Body of pancreas (tissue), 4 donors: Measurements from ENCODE around the gene RXFP4. TPM values are rescaled to one million over a fixed set of nuclear protein-coding genes. Genes with fewer than 3 reads are reported as not detected.
A peak's percentile ranks its signal among the peaks of the same experiment; 100 is the strongest.

Experiments used
- ATAC-seq: fragments of 150-250 bp; one replicate; pipeline ENCODE4 v1.9.1; 2016
- DNase-seq, 4 donors: peaks; one replicate each; pipeline ENCODE4 v3.0.0-alpha.2; 2019
- H3K27ac ChIP-seq, 4 donors: fragments of 200-600 bp; sonication (generic); 1 replicate in 3 of 4; 2 replicates in 1 of 4; pipeline versions ENCODE4 v1.5.1 to v1.6.1; 2016 to 2019; ENCODE audit warnings: mild to moderate bottlenecking in 1 of 4, mixed read lengths in 1 of 4, moderate library complexity in 1 of 4
- H3K27me3 ChIP-seq, 2 donors: fragments of 200-600 bp; sonication (generic); one replicate each; pipeline ENCODE4 v1.6.0; 2016; ENCODE audit warnings: mild to moderate bottlenecking in 1 of 2
- H3K36me3 ChIP-seq, 2 donors: fragments of 200-600 bp; sonication (generic); replicated peaks in 1 of 2; 2 replicates each; pipeline ENCODE4 v1.5.1; 2016; ENCODE audit warnings: low read depth in 2 of 2; ENCODE audit not compliant: insufficient read depth in 1 of 2
- H3K4me1 ChIP-seq: fragments of 200-600 bp; sonication (generic); one replicate; pipeline ENCODE4 v1.6.0; 2016
- H3K4me3 ChIP-seq, 2 donors: fragments of 200-600 bp; sonication (generic); 1 replicate in 1 of 2; 2 replicates in 1 of 2; pipeline ENCODE4 v1.5.1; 2016 to 2019
- H3K9me3 ChIP-seq, 3 donors: fragments of 200-600 bp; sonication (generic); 1 replicate in 2 of 3; 2 replicates in 1 of 3; pipeline ENCODE4 v1.5.1; 2016
- CTCF ChIP-seq, 7 experiments: fragments of 450-650 bp in 4 of 7; fragments of 200-600 bp in 3 of 7; sonication (generic) in 3 of 7; IDR thresholded peaks; one replicate each; pipeline ENCODE4 v1.5.1; 2016 to 2019; ENCODE audit warnings: antibody characterized with exemption in 7 of 7
- POLR2A ChIP-seq, 3 donors: fragments of 450-650 bp; IDR thresholded peaks; one replicate each; pipeline ENCODE4 v1.6.1; 2016; ENCODE audit warnings: antibody characterized with exemption in 3 of 3, mild to moderate bottlenecking in 2 of 3
- WGBS, 2 donors: methylation state at CpG; one replicate each; pipeline ENCODE4 v1.1.5; 2017; 5-methylcytosine and 5-hydroxymethylcytosine counted together
- intact Hi-C: fragments of 100-400 bp; cut with DNase I; formaldehyde crosslinking; loops from one replicate; pipeline ENCODE4 v1.15.1; 2023
- total RNA-seq, 2 donors: library from RNA; depleted of rRNA; stranded (reverse); fragments of >200 nt; gene quantifications; one replicate each; pipeline ENCODE4 v1.1.0, GENCODE V29; 2016

RXFP4 gene
- total RNA-seq, 2 donors from 2014 or later: 0.26 TPM; not detected in 1

- TF ChIP-seq POLR2A (IDR thresholded peaks at IDR 0.05) (no peak), CTCF (IDR thresholded peaks at IDR 0.05) (no peak)
- ATAC-seq (no peak), DNase-seq (no peak)
- H3K9me3 ChIP-seq: no peaks in the 10 kb centered on the region
- peak overlapping the region; percentile 81 to 88 (median 86) for H3K27ac ChIP-seq
- H3K4me1 ChIP-seq: peaks cover 47% of the 10 kb centered on the region
- peak overlapping the region; percentile 53 to 83 for H3K4me3 ChIP-seq
- H3K27me3 ChIP-seq: no peaks in the 10 kb centered on the region
- WGBS, 2 donors: 3% methylated on average over 10 of the region's 10 CpGs
- intact Hi-C loops: no loop called here
- H3K36me3 ChIP-seq: peaks cover 0 to 7% of the 10 kb centered on the region in 2 donors
Observed at GRCh38 chr1:155933591-155934096, 7.8 kb upstream of the RXFP4 start.

- no peaks in the 10 kb centered on the region for H3K27me3 ChIP-seq
- peaks cover 49% of the 10 kb centered on the region for H3K4me1 ChIP-seq
- peak; percentile 95 to 99 (median 99) for TF ChIP-seq POLR2A (IDR thresholded peaks at IDR 0.05)
- TF ChIP-seq CTCF (IDR thresholded peaks at IDR 0.05): peak in 4 of 7 experiments; percentile 18 to 31 (median 26)
- ATAC-seq (peak; percentile 99), DNase-seq (peak; percentile 96 to 98 (median 96))
- H3K4me3 ChIP-seq: peak within 1 kb of the TSS; percentile 53 to 83
- intact Hi-C loops: no loop called here
- no peaks in the 10 kb centered on the region for H3K9me3 ChIP-seq
- H3K36me3 ChIP-seq: peaks cover 0 to 3% of the 10 kb centered on the region in 2 donors
- peak within 1 kb of the TSS; percentile 81 to 88 (median 86) for H3K27ac ChIP-seq
- 0 to 1% methylated on average over 38 to 50 of the region's 50 CpGs for WGBS, 2 donors
Observed at GRCh38 chr1:155934097-155934935, 7.1 kb upstream of the RXFP4 start, which contains the start of gene KHDC4. Gene KHDC4, minus strand, starts transcription at chr1:155934413. Its CDS starts 40 bp downstream, at chr1:155934373.

DNA sequence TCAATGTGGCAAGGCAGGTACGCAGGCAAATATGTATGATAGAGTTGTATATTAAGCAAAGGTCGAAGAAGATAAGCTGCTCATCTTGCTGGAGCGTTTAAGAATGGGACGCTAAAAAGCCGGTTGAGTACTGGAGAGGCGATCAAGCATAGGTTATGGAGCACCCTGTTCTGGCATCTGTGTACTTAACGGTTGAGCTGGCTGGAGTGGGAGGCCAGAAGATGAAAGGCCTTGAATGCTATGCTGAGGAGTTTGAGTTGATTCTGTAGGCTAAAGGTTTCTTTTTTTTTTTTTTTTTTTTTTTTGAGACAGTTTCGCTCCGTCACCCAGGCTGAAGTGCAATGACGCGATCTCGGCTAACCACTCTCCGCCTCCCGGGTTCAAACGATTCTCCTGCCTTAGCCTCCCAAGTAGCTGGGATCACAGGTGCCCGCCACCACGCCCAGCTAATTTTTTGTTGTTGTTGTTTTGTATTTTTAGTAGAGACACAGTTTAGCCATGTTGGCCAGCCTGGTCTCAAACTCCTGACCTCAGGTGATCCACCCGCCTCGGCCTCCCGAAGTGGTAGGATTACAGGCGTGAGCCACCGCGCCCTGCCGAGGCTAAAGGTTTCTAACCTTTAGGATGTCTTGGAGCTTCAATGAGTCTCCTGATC, 6.4 kb upstream of the RXFP4 start:
- no peak for DNase-seq
- peaks cover 49% of the 10 kb centered on the region for H3K4me1 ChIP-seq

GRCh38 chr1:155938220-155938627, 3.2 kb upstream of the RXFP4 start:
- no peaks in the 10 kb centered on the region for H3K27me3 ChIP-seq
- TF ChIP-seq POLR2A (IDR thresholded peaks at IDR 0.05): no peak
- peak; percentile 12 to 77 (median 63) for TF ChIP-seq CTCF (IDR thresholded peaks at IDR 0.05)
- DNase-seq: peak in 2 of 4 donors; percentile 23 to 62
- intact Hi-C loops: no loop called here
- peaks cover 45% of the 10 kb centered on the region for H3K4me1 ChIP-seq
- peak overlapping the region in 2 of 4 donors; percentile 45 to 82 for H3K27ac ChIP-seq
- no peak overlapping the region for H3K4me3 ChIP-seq
- no peaks in the 10 kb centered on the region for H3K9me3 ChIP-seq
- 0% methylated on average over 1 of the region's 1 CpG for WGBS, 2 donors
- H3K36me3 ChIP-seq: no peaks in the 10 kb centered on the region
- ATAC-seq: no peak

More for the DNA sequence above, 6.4 kb upstream of the RXFP4 start:
- 78 to 80% methylated on average over 24 of the region's 24 CpGs for WGBS, 2 donors
- ATAC-seq: no peak
- peak overlapping the region; percentile 53 to 83 for H3K4me3 ChIP-seq
- no peak for TF ChIP-seq CTCF (IDR thresholded peaks at IDR 0.05)
- TF ChIP-seq POLR2A (IDR thresholded peaks at IDR 0.05): no peak
- H3K27ac ChIP-seq: peak overlapping the region; percentile 80 to 88 (median 86)
- H3K36me3 ChIP-seq: no peaks in the 10 kb centered on the region
- no peaks in the 10 kb centered on the region for H3K9me3 ChIP-seq
- H3K27me3 ChIP-seq: no peaks in the 10 kb centered on the region
- intact Hi-C loops: no loop called here
